ENCODE data around the gene PCDHGC3.

DNA sequence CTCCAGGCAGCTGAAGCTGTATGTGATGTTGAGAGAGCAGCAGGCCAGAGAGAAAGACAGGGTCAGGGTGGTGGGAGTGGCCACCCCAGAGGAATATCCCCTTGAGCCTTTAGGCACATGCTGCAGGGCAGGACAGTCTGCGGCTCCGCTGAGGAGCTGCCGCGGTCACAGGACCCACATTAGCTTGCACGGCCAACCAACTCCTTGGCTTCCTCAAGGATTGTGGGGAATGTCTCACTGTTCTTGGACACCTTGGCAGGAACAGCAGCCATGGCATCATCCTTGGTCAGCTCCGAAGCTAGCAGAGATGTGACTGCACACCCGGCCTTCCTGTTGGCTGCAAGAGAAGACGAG lies 40.9 kb downstream of the PCDHGC3 start:
- TF ChIP-seq, protein P1, sequence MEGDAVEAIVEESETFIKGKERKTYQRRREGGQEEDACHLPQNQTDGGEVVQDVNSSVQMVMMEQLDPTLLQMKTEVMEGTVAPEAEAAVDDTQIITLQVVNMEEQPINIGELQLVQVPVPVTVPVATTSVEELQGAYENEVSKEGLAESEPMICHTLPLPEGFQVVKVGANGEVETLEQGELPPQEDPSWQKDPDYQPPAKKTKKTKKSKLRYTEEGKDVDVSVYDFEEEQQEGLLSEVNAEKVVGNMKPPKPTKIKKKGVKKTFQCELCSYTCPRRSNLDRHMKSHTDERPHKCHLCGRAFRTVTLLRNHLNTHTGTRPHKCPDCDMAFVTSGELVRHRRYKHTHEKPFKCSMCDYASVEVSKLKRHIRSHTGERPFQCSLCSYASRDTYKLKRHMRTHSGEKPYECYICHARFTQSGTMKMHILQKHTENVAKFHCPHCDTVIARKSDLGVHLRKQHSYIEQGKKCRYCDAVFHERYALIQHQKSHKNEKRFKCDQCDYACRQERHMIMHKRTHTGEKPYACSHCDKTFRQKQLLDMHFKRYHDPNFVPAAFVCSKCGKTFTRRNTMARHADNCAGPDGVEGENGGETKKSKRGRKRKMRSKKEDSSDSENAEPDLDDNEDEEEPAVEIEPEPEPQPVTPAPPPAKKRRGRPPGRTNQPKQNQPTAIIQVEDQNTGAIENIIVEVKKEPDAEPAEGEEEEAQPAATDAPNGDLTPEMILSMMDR (IDR thresholded peaks at IDR 0.05) = no peak
- no peak for TF ChIP-seq POLR2A (IDR thresholded peaks at IDR 0.05)

Measured in sigmoid colon (tissue), 3 donors.